Subcutaneous adipose tissue (tissue), 4 donors: ENCODE data around the gene HDHD2. TPM values are rescaled to one million over a fixed set of nuclear protein-coding genes. Genes with fewer than 3 reads are reported as not detected.

Experiments used
- CTCF ChIP-seq: fragments of 450-650 bp; IDR thresholded peaks from one replicate; pipeline ENCODE4 v1.5.1; 2016; ENCODE audit warnings: low read depth, mild to moderate bottlenecking, control low read depth, antibody characterized with exemption, moderate library complexity
- total RNA-seq, 4 donors: library from RNA; depleted of rRNA; stranded (reverse); fragments of >200 nt; gene quantifications; one replicate each; pipeline ENCODE4 v1.1.0, GENCODE V29; 2016

HDHD2 gene
- total RNA-seq, result 10 to 100 TPM; 20.9 to 29.8 (median 25.2) TPM

GRCh38 chr18:47150029-47150823 lies at the start of gene HDHD2:
HDHD2 (minus strand) TSS chr18:47150500; CDS start chr18:47136439, 14,061 bp downstream.
- no peak for TF ChIP-seq CTCF

- no peak for TF ChIP-seq CTCF
Observed at GRCh38 chr18:47191961-47192360, 41.7 kb upstream of the HDHD2 start.

- no peak for TF ChIP-seq CTCF
Observed at GRCh38 chr18:47187721-47188120, 37.4 kb upstream of the HDHD2 start.

- TF ChIP-seq CTCF, result no peak
Observed at GRCh38 chr18:47184419-47185050, 34.2 kb upstream of the HDHD2 start.

- no peak for TF ChIP-seq CTCF
Observed at GRCh38 chr18:47180765-47181164, 30.5 kb upstream of the HDHD2 start.

GRCh38 chr18:47179520-47179919 lies 29.2 kb upstream of the HDHD2 start:
- TF ChIP-seq CTCF, result no peak

- no peak for TF ChIP-seq CTCF
Observed at GRCh38 chr18:47175898-47176575, 25.7 kb upstream of the HDHD2 start, which contains the start of gene IER3IP1. IER3IP1 (minus strand) TSS chr18:47176364; CDS start chr18:47176277, 87 bp downstream.
